Omental fat pad (tissue), 4 donors: ENCODE data around the gene CARMIL3. TPM values are rescaled to one million over a fixed set of nuclear protein-coding genes. Genes with fewer than 3 reads are reported as not detected.

ENCODE experiments used
- ATAC-seq: fragments of 150-250 bp; one replicate; pipeline ENCODE4 v1.9.1; 2016; ENCODE audit warnings: mild to moderate bottlenecking, moderate library complexity; ENCODE audit not compliant: low FRiP score
- DNase-seq: peaks from one replicate; pipeline ENCODE4 v3.0.0-alpha.2; 2019; ENCODE audit warnings: low spot score
- total RNA-seq, 4 donors: library from RNA; depleted of rRNA; stranded (reverse); fragments of >200 nt; gene quantifications; one replicate each; pipeline ENCODE4 v1.1.0, GENCODE V29; 2016
- TF ChIP-seq, protein P1 (sequence below), 3 donors: fragments of 450-650 bp; IDR thresholded peaks; one replicate each; pipeline ENCODE4 v1.5.1; 2016 to 2017; ENCODE audit warnings: antibody characterized with exemption in 3 of 3, mild to moderate bottlenecking in 3 of 3, moderate library complexity in 2 of 3

Gene CARMIL3
- total RNA-seq, 4 donors from 2014 or later = 0.06 to 0.72 (median 0.30) TPM

DNA sequence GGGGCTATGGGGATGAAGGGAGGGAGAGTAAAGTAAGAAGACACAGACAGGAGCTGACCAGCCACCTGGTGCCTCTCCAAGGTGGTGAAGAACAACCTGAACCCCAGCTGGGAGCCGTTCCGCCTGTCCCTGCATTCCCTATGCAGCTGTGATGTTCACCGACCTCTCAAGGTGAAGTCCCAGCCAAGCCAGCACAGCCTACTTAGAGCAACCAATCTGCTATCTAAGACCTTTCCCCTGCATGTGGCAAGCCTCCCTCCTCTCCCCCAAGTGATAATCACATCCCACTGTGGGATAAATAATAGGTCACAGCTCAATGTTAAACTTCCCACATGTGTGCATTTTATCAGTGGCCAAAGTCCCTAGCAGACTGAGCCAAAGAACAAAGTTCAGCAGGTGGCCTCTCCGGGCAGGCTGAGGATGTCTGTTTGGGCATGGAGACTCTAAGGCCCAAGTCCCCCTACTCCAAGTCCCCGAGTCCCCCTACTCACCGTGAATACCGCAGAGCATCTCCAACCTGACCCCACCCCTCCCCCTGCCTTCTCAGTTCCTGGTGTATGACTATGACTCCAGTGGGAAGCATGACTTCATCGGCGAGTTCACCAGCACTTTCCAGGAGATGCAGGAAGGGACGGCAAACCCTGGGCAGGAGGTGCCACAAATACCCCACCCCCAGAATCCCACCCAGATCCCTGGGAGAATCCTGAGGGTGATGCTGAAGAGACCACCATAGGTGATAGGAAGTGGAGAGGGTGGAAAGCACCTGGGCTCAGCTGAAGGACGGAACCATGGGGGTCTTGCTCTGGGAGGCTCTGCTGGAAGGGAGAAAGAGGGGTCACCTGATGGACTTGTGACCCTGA lies 23.0 kb downstream of the CARMIL3 start:
- no peak for ATAC-seq
- no peak for DNase-seq
- TF ChIP-seq, protein P1, sequence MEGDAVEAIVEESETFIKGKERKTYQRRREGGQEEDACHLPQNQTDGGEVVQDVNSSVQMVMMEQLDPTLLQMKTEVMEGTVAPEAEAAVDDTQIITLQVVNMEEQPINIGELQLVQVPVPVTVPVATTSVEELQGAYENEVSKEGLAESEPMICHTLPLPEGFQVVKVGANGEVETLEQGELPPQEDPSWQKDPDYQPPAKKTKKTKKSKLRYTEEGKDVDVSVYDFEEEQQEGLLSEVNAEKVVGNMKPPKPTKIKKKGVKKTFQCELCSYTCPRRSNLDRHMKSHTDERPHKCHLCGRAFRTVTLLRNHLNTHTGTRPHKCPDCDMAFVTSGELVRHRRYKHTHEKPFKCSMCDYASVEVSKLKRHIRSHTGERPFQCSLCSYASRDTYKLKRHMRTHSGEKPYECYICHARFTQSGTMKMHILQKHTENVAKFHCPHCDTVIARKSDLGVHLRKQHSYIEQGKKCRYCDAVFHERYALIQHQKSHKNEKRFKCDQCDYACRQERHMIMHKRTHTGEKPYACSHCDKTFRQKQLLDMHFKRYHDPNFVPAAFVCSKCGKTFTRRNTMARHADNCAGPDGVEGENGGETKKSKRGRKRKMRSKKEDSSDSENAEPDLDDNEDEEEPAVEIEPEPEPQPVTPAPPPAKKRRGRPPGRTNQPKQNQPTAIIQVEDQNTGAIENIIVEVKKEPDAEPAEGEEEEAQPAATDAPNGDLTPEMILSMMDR (IDR thresholded peaks at IDR 0.05) = no peak

DNA sequence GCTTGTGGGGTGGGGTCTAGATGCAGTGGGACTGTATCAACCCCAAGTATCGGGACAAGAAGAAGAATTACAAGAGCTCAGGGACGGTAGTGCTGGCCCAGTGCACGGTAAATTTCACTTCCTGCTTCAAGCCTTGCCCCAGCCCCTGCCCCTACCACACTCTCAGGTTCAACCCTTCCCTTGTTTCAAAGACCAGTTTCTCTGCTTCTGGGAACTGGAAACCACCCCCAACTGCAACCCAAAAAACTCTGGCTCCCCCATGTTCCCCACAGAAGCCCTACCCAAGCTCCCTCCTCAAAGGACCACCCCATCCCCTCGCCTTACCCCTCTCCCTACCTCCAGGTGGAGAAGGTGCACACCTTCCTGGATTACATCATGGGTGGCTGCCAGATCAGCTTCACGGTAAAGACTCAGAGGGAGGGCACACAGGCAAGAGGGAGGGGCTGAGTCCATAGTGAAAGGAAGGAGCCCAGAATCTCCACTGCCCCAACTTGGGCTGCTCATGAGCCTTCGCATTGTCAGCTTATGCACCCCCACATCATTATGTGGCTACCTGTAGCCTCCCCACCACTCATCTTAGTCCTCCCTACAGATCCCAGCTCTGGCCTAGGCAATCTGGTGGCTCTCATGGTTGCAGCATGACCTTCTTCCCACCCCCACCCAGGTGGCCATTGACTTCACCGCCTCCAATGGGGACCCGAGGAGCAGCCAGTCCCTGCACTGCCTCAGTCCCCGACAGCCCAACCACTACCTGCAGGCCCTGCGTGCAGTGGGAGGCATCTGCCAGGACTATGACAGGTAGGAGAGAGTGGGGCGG lies 23.9 kb downstream of the CARMIL3 start:
- TF ChIP-seq, protein P1 (IDR thresholded peaks at IDR 0.05) = no peak
- DNase-seq (no peak), ATAC-seq (no peak)

DNA sequence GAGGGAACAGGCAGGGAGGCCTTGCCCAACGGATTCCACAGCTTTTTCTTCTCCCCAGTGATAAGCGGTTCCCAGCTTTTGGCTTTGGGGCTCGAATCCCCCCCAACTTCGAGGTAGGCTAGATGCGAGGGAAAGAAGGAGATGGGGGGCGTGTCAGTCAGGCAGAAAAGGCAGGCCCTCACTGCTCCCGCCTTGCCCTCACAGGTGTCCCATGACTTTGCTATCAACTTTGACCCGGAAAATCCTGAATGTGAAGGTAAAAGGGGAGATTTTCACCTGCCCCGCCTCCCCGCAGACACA lies 24.4 kb downstream of the CARMIL3 start:
- TF ChIP-seq, protein P1 (IDR thresholded peaks at IDR 0.05) = no peak
- DNase-seq = no peak
- no peak for ATAC-seq

DNA sequence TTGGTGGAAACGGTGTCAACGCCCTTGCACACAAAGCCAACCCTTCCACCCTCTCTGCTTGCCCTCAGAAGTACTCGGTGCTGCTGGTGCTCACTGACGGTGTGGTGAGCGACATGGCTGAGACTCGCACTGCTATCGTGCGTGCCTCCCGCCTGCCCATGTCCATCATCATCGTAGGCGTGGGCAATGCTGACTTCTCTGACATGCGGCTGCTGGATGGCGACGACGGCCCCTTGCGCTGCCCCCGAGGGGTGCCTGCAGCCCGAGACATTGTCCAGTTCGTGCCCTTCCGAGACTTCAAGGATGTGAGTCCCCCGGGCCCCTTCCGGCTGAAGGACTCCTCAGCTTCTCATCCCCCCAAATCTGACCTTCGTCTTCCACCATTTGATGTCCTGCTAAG lies 25.3 kb downstream of the CARMIL3 start:
- DNase-seq = no peak
- TF ChIP-seq, protein P1 (IDR thresholded peaks at IDR 0.05) = no peak
- ATAC-seq = no peak

DNA sequence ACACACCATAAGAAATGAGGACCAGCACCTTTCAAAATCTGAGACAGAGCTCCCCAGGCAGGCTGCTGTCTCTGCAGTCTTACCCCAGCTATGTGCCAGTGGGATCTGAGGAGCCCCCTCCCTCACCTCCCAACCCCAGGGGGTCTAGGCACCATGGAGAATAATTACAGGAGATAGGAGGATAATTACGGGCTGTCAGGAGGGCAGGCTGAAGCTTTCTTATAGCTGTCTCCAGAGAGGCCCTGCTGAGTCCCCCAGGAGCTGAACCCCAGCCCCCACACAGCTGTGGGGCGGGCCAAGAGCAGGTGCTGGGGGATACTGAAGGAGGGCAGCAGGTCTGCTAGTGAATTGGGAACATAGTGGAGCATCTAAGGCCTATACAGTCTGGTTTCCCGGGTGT lies 26.3 kb downstream of the CARMIL3 start:
- TF ChIP-seq, protein P1 (IDR thresholded peaks at IDR 0.05) = no peak
- ATAC-seq (no peak), DNase-seq (no peak)

DNA sequence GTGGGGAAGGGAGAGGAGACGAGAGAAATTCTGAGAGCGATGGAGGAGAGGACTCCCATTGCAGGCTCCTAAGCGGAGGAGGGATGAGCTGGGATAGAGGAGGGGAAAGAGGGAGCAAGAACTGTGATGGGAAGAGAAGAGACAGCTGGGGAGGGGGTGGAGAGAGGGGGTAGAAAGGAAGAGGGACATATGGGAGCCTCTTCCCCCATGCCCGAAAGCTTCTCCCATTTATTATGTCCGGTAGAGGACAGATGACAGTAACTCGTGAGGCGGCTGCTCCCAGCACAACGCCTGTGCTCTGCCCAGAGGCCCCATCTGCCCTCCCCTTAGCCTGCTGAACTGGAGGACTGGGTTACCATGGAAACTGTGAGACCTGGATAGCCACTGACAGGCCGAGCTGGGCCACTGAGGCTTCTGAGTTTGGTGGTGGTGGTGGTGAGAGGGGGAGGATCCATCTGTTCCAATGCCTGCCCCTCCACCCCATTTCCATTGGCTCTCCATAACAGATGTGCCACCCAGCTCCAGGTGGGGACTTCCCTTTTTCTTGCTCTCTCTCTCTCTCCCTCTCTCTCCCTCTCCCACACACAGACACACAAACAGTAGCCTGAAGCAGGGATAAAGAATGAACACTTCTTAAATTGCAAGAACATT lies 27.8 kb downstream of the CARMIL3 start:
- DNase-seq (no peak), ATAC-seq (no peak)
- TF ChIP-seq, protein P1 (IDR thresholded peaks at IDR 0.05) = no peak
